Measurements from ENCODE around the gene ZFAND2A. TPM values are rescaled to one million over a fixed set of nuclear protein-coding genes. Genes with fewer than 3 reads are reported as not detected.

Gene ZFAND2A
- total RNA-seq, 1 donor from 2014 or later, result 13.3 TPM

DNA sequence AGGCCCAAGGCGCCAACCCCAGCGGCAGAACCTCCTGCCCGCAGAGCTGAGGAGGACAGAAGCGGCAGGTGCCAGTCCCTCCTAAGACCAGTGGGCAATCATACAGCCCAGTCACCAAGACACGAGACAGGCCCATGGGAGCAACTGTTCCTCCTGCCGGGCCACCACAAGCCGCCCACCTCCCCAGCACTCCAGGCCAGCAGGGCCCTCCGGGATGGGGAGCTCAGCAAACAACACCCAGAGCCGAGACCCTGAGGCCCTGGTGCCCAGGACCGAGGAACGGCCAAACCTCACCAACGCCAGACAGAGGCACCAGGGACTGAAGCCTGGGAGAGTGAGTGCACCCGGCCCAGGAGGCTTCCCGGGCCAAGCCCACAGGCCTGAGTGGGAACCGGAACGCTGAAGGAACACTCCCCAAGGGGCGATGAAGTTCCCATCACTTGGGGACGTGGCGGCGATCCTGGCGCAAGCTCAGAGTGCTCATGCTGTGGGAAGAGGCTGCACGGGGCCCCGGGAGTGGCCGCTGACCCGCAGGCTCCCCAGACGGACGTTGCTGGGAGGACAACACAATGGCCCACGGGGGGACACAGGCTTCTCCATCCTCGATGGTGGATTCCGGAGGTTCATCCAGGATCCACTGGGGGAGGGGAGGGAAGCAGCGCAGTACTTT, 37.0 kb downstream of the ZFAND2A start:
- no peak overlapping the region for H3K9ac ChIP-seq
- peaks cover 31% of the 10 kb centered on the region for H4K20me1 ChIP-seq (ENCODE audit: low read depth)
- H3K4me1 ChIP-seq, result peaks cover 20% of the 10 kb centered on the region
- peak overlapping the region; percentile 10 for H3K4me2 ChIP-seq
- peaks cover 54% of the 10 kb centered on the region for H3K79me2 ChIP-seq (ENCODE audit: low read depth)
- no peaks in the 10 kb centered on the region for H3K36me3 ChIP-seq
- no peaks in the 10 kb centered on the region for H3K9me3 ChIP-seq (ENCODE audit: low read depth)
- H3F3A ChIP-seq (ENCODE audit: low read depth), result peaks cover 6% of the 10 kb centered on the region
- Mint-ChIP-seq H3K4me1 (peaks cover 33% of the 10 kb centered on the region), H3K4me3 (no peak overlapping the region), H3K27ac (peak overlapping the region; percentile 37), H3K27me3 (ENCODE audit: insufficient read depth, low read depth) (peaks cover 2% of the 10 kb centered on the region), H3K9me3 (no peaks in the 10 kb centered on the region), H3K36me3 (peaks cover 5% of the 10 kb centered on the region)
- DNase-seq (ENCODE audit: low spot score), result no peak
- no peak overlapping the region for H2AFZ ChIP-seq (replicated peaks)
- TF ChIP-seq EZH2 (IDR thresholded peaks at IDR 0.05) (no peak), EZH2phosphoT487 (IDR thresholded peaks at IDR 0.05) (no peak), CTCF (IDR thresholded peaks at IDR 0.05) (no peak)
- peak overlapping the region; percentile 46 for H3K27ac ChIP-seq
- H3K4me3 ChIP-seq, result no peak overlapping the region
- no peaks in the 10 kb centered on the region for H3K27me3 ChIP-seq

- Mint-ChIP-seq H3K4me1 (peaks cover 33% of the 10 kb centered on the region), H3K4me3 (no peak overlapping the region), H3K36me3 (peaks cover 9% of the 10 kb centered on the region), H3K27ac (peak overlapping the region; percentile 82), H3K27me3 (ENCODE audit: insufficient read depth, low read depth) (peaks cover 6% of the 10 kb centered on the region), H3K9me3 (peaks cover 5% of the 10 kb centered on the region)
- H3K9me3 ChIP-seq (ENCODE audit: low read depth), result no peaks in the 10 kb centered on the region
- peaks cover 20% of the 10 kb centered on the region for H3K4me1 ChIP-seq
- no peaks in the 10 kb centered on the region for H3K36me3 ChIP-seq
- H3F3A ChIP-seq (ENCODE audit: low read depth), result peaks cover 6% of the 10 kb centered on the region
- peak overlapping the region; percentile 10 for H3K4me2 ChIP-seq
- H3K79me2 ChIP-seq (ENCODE audit: low read depth), result peaks cover 60% of the 10 kb centered on the region
- H4K20me1 ChIP-seq (ENCODE audit: low read depth), result peaks cover 31% of the 10 kb centered on the region
- no peak overlapping the region for H3K4me3 ChIP-seq
- peak overlapping the region; percentile 46 for H3K27ac ChIP-seq
- DNase-seq (ENCODE audit: low spot score), result no peak
- no peak overlapping the region for H2AFZ ChIP-seq (replicated peaks)
- H3K9ac ChIP-seq, result no peak overlapping the region
- no peaks in the 10 kb centered on the region for H3K27me3 ChIP-seq
- no peak for TF ChIP-seq CTCF (IDR thresholded peaks at IDR 0.05)
- TF ChIP-seq EZH2phosphoT487 (IDR thresholded peaks at IDR 0.05), result no peak
- TF ChIP-seq EZH2 (IDR thresholded peaks at IDR 0.05), result no peak
Observed at GRCh38 chr7:1121886-1122831, 37.8 kb downstream of the ZFAND2A start.

DNA sequence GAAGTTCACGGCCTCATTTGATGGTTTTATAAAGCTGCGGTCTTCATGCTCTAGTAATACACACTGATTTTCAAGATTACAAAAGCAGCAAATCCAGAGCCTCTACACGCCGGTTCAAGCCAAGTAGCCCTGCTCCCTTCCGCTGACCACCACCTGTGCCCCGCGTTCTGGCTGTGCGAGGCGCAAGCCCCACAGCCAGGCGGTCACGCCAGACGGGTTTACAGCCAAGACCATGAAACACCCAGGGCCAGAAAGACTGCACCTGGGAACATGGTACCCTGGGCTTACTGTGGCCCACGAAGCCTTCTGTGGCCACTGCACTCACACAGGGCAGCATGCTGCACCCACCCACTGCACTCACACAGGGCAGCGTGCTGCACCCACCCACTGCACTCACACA, 38.5 kb downstream of the ZFAND2A start:
- H2AFZ ChIP-seq (replicated peaks), result no peak overlapping the region
- peaks cover 6% of the 10 kb centered on the region for H3F3A ChIP-seq (ENCODE audit: low read depth)
- peaks cover 20% of the 10 kb centered on the region for H3K4me1 ChIP-seq
- Mint-ChIP-seq H3K4me3 (no peak overlapping the region), H3K36me3 (peaks cover 5% of the 10 kb centered on the region), H3K27ac (no peak overlapping the region), H3K4me1 (peaks cover 33% of the 10 kb centered on the region), H3K27me3 (ENCODE audit: insufficient read depth, low read depth) (peaks cover 6% of the 10 kb centered on the region), H3K9me3 (peaks cover 5% of the 10 kb centered on the region)
- peaks cover 31% of the 10 kb centered on the region for H4K20me1 ChIP-seq (ENCODE audit: low read depth)
- H3K36me3 ChIP-seq, result no peaks in the 10 kb centered on the region
- H3K9ac ChIP-seq, result no peak overlapping the region
- no peaks in the 10 kb centered on the region for H3K27me3 ChIP-seq
- peaks cover 60% of the 10 kb centered on the region for H3K79me2 ChIP-seq (ENCODE audit: low read depth)
- no peak overlapping the region for H3K4me3 ChIP-seq
- no peak for DNase-seq (ENCODE audit: low spot score)
- H3K4me2 ChIP-seq, result no peak overlapping the region
- no peaks in the 10 kb centered on the region for H3K9me3 ChIP-seq (ENCODE audit: low read depth)
- no peak for TF ChIP-seq EZH2phosphoT487 (IDR thresholded peaks at IDR 0.05)
- TF ChIP-seq CTCF (IDR thresholded peaks at IDR 0.05), result no peak
- TF ChIP-seq EZH2 (IDR thresholded peaks at IDR 0.05), result no peak
- no peak overlapping the region for H3K27ac ChIP-seq

Measured in neural progenitor cell (in vitro differentiated cells).